T follicular helper cell (primary cell): ENCODE results near the gene TRAF3.

Source experiments
- DNase-seq: peaks from one replicate; pipeline ENCODE4 v3.0.0-alpha.2; 2020; ENCODE audit warnings: low read depth

Gene TRAF3

GRCh38 chr14:102955636-102956408 lies 178.6 kb downstream of the TRAF3 start:
- DNase-seq, result no peak

- DNase-seq, result no peak
These were observed 180.0 kb downstream of the TRAF3 start for GRCh38 chr14:102957222-102957621.

- no peak for DNase-seq
These were observed 181.2 kb downstream of the TRAF3 start for GRCh38 chr14:102958461-102958860.
